IPS-18c (cell line): ENCODE results near the gene TMUB1.
"Not testable (repeated sequence)": the region's sequence is repeated elsewhere in the genome, so short reads cannot be mapped to it uniquely, and the experiment has no call there.

Experiments used
- H3K4me3 ChIP-seq: 2 replicates; pipeline ENCODE4 v1.7.0; 2013; ENCODE audit warnings: low read depth, mild to moderate bottlenecking, low read length, moderate library complexity; ENCODE audit not compliant: insufficient read depth
- H3K9me3 ChIP-seq: one replicate; pipeline ENCODE4 v1.6.1; 2013; ENCODE audit warnings: mild to moderate bottlenecking, low read length, moderate library complexity; ENCODE audit not compliant: control insufficient read depth, insufficient read depth

TMUB1 gene

DNA sequence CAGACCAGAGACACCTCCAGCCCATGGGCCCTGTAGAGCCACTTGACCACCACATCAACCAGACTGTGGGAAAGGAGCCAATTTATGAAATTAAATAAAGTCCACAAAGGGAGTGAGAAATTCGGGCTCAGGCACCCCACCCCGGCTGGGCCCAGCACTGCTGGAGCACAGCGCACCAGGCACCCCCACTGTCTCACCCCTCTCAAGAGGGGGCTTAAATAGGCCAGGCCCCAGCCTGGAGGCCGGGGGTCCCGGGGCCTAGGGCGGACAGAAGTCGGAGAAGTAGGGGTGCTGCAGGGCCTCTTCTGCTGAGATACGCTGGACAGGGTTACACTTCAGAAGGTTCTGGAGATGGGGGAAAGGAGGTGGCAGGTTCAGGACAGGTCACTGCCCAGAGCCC is 29.5 kb downstream of the TMUB1 start:
- no peaks in the 10 kb centered on the region for H3K9me3 ChIP-seq
- no peak overlapping the region for H3K4me3 ChIP-seq

DNA sequence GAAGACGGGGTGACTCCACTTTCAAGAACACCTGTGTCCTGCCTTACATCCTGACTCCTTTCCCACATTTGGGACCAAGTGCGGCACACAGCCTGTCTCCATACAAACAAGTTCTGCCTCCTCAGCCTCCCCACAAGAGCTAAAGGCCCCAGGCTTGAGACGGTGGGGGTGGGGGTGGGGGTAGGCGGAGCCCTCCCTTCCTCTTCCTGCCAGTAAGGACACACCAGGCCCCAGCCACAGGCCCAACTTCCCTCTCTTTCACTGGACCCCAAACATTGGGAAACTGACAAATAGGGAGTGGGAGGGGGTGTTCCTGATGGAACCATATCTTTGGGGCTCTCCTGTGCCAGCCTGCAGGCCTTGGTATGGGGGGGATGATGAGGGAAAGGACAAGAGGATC is 30.2 kb downstream of the TMUB1 start:
- no peaks in the 10 kb centered on the region for H3K9me3 ChIP-seq
- H3K4me3 ChIP-seq, result no peak overlapping the region

- H3K9me3 ChIP-seq, result no peaks in the 10 kb centered on the region
- H3K4me3 ChIP-seq, result no peak overlapping the region
Measured at GRCh38 chr7:151051108-151051507, 32.2 kb downstream of the TMUB1 start.

GRCh38 chr7:151048911-151049463 is 34.3 kb downstream of the TMUB1 start:
- no peaks in the 10 kb centered on the region for H3K9me3 ChIP-seq

DNA sequence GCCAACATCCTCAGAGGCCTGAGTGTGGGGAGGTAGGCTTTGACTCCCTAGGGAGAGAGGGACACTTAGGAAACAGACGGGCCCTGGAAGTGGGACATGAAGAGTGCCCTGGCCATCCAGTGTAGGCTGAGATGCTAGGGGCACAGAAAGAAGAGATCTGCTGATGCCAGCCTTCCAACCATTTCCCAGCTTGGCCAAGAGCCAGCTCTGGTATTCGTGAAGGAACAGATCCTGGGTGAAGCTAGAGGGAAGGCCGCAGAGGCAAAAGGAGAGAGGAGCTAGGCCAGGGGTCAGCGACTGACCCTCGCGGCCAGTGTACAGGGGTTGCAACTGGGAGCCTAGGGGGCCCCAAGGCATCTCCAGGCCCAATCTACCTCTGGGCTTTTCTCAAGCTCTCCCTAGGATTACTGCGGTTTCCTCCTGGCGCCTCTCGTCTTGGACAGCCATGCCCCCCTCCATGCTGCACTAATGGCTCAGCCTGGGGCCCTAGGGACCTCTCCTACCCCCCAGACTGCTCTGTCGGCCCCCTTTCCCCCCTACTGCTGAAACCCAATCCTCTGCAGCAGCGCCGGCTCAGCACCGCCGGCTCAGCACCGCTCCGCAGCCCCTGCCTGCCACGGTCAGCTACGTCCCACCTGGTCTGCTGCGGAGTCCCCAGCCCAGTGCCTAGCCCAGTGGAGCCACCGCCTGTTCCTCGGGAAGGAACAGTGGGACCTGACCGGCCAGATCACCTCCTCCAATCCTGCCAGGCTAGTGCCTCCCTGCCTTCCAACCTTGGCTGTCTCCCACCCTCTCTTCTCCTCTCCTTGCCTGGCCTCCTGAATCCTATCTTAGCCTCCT is 35.1 kb downstream of the TMUB1 start, which contains the start of gene ASIC3:
TSS of gene ASIC3 (plus strand) at position 556 of the 840 bp plus-strand sequence. CDS start 355 bp downstream, outside the sequence.
- no peak within 1 kb of the TSS for H3K4me3 ChIP-seq
- H3K9me3 ChIP-seq, result no peaks in the 10 kb centered on the region

More at GRCh38 chr7:151048911-151049463, 34.3 kb downstream of the TMUB1 start:
- H3K4me3 ChIP-seq, result no peak overlapping the region

DNA sequence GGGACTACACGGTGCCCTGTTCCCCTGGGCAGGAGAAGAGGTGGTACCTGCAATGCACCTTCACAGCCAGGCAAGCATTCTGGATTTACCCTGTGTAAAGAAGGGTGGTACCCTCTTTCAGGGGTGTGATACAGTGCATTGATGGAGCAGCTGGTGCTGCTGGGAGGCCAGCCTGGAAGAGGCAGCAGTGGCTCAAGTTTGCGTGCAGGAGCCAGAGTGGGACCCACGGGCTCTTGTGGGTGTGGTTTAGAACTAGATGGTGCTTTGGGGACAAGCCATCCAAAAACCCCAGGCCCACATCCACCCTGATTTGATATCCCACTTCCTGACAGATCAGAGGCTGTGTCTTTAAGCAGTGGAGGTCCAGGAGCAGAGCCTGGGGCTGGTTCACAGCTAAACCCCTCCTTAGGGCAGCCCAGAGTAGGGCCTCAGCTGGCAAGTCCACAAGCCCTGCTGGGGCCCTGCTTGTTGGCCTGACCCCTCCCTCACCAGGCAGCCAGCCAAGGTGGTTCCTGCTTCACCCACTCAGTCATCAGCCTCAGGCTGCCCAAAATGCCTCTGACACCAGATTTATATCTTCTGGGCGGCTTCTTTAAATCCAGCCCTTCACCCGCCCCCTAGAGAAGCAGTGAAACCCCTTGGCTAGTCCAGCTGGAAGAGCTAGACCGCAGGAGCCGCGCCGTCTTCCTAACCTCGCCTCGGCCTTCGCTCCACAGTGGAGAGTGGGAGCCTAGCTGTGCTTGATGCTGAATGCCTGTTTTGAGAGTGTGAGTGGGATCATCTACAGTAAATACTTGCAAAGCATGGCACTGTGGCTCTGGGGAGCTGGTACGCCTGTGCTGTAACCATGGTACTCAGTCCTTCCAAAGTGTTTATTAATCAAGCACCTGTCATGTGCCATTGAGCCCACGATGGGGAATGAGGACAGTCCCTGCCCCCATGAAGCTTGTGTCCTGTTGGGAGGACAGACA is 36.4 kb downstream of the TMUB1 start:
- Histone ChIP-seq H3K9me3 (no peaks in the 10 kb centered on the region), H3K4me3 (no peak overlapping the region)

- H3K9me3 ChIP-seq, result no peaks in the 10 kb centered on the region
- H3K4me3 ChIP-seq, result no peak overlapping the region
Measured at GRCh38 chr7:151045967-151046366, 37.3 kb downstream of the TMUB1 start.

- Histone ChIP-seq H3K4me3 (no peak overlapping the region), H3K9me3 (no peaks in the 10 kb centered on the region)
Measured at GRCh38 chr7:151045262-151045661, 38.0 kb downstream of the TMUB1 start.

DNA sequence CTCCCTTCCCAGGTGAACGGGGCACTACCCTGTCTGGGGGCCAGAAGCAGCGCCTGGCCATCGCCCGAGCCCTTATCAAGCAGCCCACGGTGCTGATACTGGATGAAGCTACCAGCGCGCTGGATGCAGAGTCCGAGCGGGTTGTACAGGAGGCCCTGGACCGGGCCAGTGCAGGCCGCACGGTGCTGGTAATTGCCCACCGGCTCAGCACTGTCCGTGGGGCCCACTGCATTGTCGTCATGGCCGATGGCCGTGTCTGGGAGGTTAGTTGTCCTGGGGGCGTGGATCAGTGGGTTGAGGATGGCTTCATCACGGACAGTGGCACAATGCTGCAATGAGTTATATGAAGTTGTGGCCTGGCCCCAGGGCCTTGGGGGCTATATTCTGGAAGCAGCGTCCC is 39.3 kb downstream of the TMUB1 start:
- Histone ChIP-seq H3K4me3 (no peak overlapping the region), H3K9me3 (no peaks in the 10 kb centered on the region)

GRCh38 chr7:151043449-151043848 is 39.8 kb downstream of the TMUB1 start:
- not testable (repeated sequence) for H3K9me3 ChIP-seq, H3K4me3 ChIP-seq

DNA sequence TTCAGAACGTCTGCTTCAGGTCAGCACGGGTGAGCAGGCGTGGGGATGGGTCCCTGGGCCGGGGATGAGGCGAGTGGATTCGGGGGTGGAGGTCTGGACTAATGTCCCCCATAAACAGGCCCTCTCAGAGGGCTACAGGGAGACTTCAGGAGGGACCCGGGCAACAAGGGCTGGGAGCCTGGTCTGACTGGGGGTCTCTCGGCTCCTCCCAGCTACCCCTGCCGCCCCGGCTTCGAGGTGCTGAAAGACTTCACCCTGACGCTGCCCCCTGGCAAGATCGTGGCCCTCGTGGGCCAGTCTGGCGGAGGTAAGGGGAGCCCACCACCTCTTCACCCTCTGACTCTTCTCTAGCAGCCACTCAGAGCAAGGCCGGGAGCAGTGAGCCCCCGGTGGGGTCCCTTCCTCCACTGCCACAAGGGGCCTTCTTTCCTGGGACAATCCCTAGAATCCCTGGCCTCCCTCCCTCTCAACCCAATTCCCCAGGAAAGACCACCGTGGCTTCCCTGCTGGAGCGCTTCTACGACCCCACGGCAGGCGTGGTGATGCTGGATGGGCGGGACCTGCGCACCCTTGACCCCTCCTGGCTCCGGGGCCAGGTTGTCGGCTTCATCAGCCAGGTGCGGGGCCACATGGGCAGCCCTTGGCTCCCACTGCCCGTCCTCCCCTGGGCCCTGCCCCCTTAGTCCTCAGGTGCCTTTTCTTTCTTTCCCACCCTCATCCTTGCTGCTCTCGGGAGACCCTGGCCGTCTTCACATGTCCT is 42.5 kb downstream of the TMUB1 start:
- H3K4me3 ChIP-seq, result no peak overlapping the region
- H3K9me3 ChIP-seq, result no peaks in the 10 kb centered on the region

DNA sequence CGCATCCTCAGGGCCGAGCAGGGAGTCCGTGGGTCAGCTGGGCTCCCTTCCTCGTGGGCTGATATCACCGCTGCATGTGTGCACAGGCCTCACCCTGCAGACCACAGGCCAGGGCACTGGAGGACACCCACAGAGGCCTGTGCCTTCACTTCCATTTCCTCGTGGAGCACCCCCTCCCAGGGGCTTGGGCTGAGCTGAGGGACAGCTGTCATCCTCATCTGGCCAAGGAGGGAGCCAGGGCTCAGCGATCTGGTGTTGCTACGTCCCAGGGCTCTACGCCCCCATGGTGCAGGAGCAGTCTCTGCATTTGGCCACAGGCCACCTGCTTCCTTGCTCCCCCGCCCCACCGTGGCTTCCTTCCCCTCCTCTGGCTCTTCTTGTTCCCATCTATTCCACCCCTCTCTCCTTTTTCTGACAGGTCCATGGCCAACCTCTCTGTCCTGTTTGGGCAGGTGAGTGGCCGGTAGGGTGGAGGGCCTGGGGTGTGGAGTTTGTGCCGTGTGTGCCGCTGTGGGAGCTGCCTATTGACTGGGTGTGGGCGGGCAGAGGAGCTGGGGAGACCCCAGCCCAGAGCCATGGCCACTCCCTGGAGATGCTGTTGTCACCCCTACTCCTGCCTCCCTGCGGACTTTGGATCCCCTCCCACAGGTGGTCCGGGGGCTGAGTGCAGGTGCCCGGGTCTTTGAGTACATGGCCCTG is 43.3 kb downstream of the TMUB1 start:
- H3K4me3 ChIP-seq, result no peak overlapping the region
- H3K9me3 ChIP-seq, result no peaks in the 10 kb centered on the region

GRCh38 chr7:151038951-151039849 is 44.1 kb downstream of the TMUB1 start:
- Histone ChIP-seq H3K9me3 (no peaks in the 10 kb centered on the region), H3K4me3 (no peak overlapping the region)

DNA sequence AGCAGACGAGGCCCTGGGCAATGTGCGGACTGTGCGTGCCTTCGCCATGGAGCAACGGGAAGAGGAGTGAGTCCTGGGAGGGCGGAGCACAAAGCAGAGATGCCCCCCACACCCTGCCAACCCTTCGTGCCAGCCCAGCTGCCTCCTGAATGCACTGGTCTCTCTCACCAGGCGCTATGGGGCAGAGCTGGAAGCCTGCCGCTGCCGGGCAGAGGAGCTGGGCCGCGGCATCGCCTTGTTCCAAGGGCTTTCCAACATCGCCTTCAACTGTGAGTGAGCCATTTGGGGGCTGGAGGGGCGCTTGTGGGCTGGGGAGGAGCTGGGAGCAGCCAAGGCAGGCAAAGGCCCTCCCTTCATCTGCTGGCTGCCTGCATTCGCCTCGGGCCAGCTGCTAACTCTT is 47.4 kb downstream of the TMUB1 start:
- Histone ChIP-seq H3K4me3 (no peak overlapping the region), H3K9me3 (no peaks in the 10 kb centered on the region)

GRCh38 chr7:151035026-151035717 is 48.1 kb downstream of the TMUB1 start:
- Histone ChIP-seq H3K9me3 (no peaks in the 10 kb centered on the region), H3K4me3 (no peak overlapping the region)
